CD4-positive, CD25-positive, alpha-beta regulatory T cell (primary cell): ENCODE measurements around the gene AMELX. TPM values are rescaled to one million over a fixed set of nuclear protein-coding genes. Genes with fewer than 3 reads are reported as not detected.

Experiments
- ATAC-seq, 2 donors: fragments of 150-1000 bp; cut with Tn5 transposase; one replicate each; pipeline ENCODE4 v1.10.0; 2021; ENCODE audit warnings: low read depth in 2 of 2, moderate number of reproducible peaks in 2 of 2, moderate library complexity in 1 of 2
- DNase-seq, 3 donors: peaks; one replicate each; pipeline versions ENCODE4 v3.0.0 to v3.0.0-alpha.2; 2012 to 2022; ENCODE audit warnings: mixed read lengths in 1 of 3
- H3K27ac ChIP-seq: one replicate; pipeline ENCODE4 v1.7.0; 2013; ENCODE audit warnings: mild to moderate bottlenecking, low read length; ENCODE audit not compliant: insufficient read depth, poor library complexity, severe bottlenecking
- H3K27me3 ChIP-seq: one replicate; pipeline ENCODE4 v1.7.0; 2013; ENCODE audit warnings: low read length; ENCODE audit not compliant: control insufficient read depth, insufficient read depth
- H3K36me3 ChIP-seq: one replicate; pipeline ENCODE4 v1.7.0; 2013; ENCODE audit warnings: mild to moderate bottlenecking, low read length, moderate library complexity; ENCODE audit not compliant: control insufficient read depth, insufficient read depth
- H3K4me1 ChIP-seq: 2 replicates; pipeline ENCODE4 v1.7.0; 2013; ENCODE audit warnings: mild to moderate bottlenecking, low read length; ENCODE audit not compliant: insufficient read depth, control insufficient read depth, poor library complexity, severe bottlenecking
- H3K4me3 ChIP-seq: one replicate; pipeline ENCODE4 v1.7.0; 2013; ENCODE audit warnings: low read depth, mild to moderate bottlenecking, low read length, moderate library complexity
- H3K9me3 ChIP-seq, 2 experiments: 1 replicate in 1 of 2; 2 replicates in 1 of 2; pipeline ENCODE4 v1.7.0; 2013; ENCODE audit warnings: low read length in 2 of 2, mild to moderate bottlenecking in 1 of 2, moderate library complexity in 1 of 2; ENCODE audit not compliant: control insufficient read depth in 2 of 2
- H3K27ac Mint-ChIP-seq, 3 donors: one replicate each; pipeline ENCODE4 v1.8.0; 2020 to 2022; ENCODE audit warnings: mild to moderate bottlenecking in 3 of 3, mixed read lengths in 3 of 3, moderate library complexity in 2 of 3
- H3K27me3 Mint-ChIP-seq: one replicate; pipeline ENCODE4 v1.8.0; 2022; ENCODE audit warnings: mild to moderate bottlenecking, mixed read lengths
- H3K36me3 Mint-ChIP-seq: one replicate; pipeline ENCODE4 v1.8.0; 2020; ENCODE audit warnings: mixed read lengths
- H3K4me1 Mint-ChIP-seq, 4 donors: one replicate each; pipeline ENCODE4 v1.8.0; 2020 to 2022; ENCODE audit warnings: mixed read lengths in 4 of 4, mild to moderate bottlenecking in 1 of 4
- H3K4me3 Mint-ChIP-seq, 4 donors: one replicate each; pipeline ENCODE4 v1.8.0; 2020 to 2022; ENCODE audit warnings: mild to moderate bottlenecking in 4 of 4, mixed read lengths in 4 of 4, moderate library complexity in 3 of 4
- H3K9me3 Mint-ChIP-seq, 7 donors: one replicate each; pipeline ENCODE4 v1.8.0; 2020 to 2022; ENCODE audit warnings: mixed read lengths in 7 of 7, mild to moderate bottlenecking in 3 of 7, moderate library complexity in 2 of 7
- polyA plus RNA-seq, 4 donors: library from polyadenylated mRNA; unstranded; fragments of 300-500 nt; fragmentation: Illumina TruSeq; gene quantifications; one replicate each; pipeline ENCODE4 v1.2.3, GENCODE V29; 2021
- total RNA-seq: library from RNA; stranded (reverse); gene quantifications from one replicate; pipeline ENCODE4 v1.2.3, GENCODE V29; 2022

AMELX gene
- total and polyA plus RNA-seq, 5 donors from 2014 or later: not detected

DNA sequence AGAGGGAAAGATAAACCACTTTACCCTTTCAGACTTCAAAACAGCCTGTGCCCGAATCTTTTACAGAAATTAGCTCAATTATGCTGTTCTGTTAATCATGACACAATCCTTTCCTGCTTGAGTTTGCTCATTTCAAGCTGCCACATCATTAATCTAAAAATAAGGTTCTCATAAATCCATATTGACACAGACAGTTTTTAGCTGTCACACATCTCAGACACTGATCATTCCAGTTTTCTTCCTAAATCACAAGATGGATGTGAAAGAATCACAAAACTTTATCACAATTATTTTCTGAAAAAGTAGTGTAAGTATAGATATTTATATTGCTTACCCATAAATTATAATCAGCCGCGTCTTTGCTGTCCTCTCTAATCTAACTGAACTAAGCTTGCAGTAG is 27.9 kb upstream of the AMELX start:
- ATAC-seq (no peak), DNase-seq (no peak)
- H3K4me3 ChIP-seq: no peak overlapping the region
- H3K9me3 ChIP-seq: no peaks in the 10 kb centered on the region
- H3K36me3 ChIP-seq: no peaks in the 10 kb centered on the region
- H3K4me3 Mint-ChIP-seq: no peak overlapping the region
- H3K36me3 Mint-ChIP-seq: no peaks in the 10 kb centered on the region
- no peaks in the 10 kb centered on the region for H3K27me3 Mint-ChIP-seq
- H3K9me3 Mint-ChIP-seq: peaks cover 0 to 4% (median 0%) of the 10 kb centered on the region in 7 donors
- no peak overlapping the region for H3K27ac Mint-ChIP-seq
- no peaks in the 10 kb centered on the region for H3K4me1 ChIP-seq
- no peaks in the 10 kb centered on the region for H3K4me1 Mint-ChIP-seq
- H3K27me3 ChIP-seq: no peaks in the 10 kb centered on the region
- no peak overlapping the region for H3K27ac ChIP-seq

GRCh38 chrX:11266573-11267003 is 26.6 kb upstream of the AMELX start:
- peaks cover 0 to 2% (median 0%) of the 10 kb centered on the region in 7 donors for H3K9me3 Mint-ChIP-seq
- no peak overlapping the region for H3K27ac ChIP-seq
- H3K36me3 ChIP-seq: no peaks in the 10 kb centered on the region
- H3K27ac Mint-ChIP-seq: no peak overlapping the region
- H3K9me3 ChIP-seq: no peaks in the 10 kb centered on the region
- H3K4me1 Mint-ChIP-seq: no peaks in the 10 kb centered on the region
- DNase-seq (no peak), ATAC-seq (no peak)
- H3K27me3 Mint-ChIP-seq: no peaks in the 10 kb centered on the region
- H3K4me3 Mint-ChIP-seq: no peak overlapping the region
- H3K4me3 ChIP-seq: no peak overlapping the region
- H3K27me3 ChIP-seq: no peaks in the 10 kb centered on the region
- no peaks in the 10 kb centered on the region for H3K36me3 Mint-ChIP-seq
- H3K4me1 ChIP-seq: no peaks in the 10 kb centered on the region

DNA sequence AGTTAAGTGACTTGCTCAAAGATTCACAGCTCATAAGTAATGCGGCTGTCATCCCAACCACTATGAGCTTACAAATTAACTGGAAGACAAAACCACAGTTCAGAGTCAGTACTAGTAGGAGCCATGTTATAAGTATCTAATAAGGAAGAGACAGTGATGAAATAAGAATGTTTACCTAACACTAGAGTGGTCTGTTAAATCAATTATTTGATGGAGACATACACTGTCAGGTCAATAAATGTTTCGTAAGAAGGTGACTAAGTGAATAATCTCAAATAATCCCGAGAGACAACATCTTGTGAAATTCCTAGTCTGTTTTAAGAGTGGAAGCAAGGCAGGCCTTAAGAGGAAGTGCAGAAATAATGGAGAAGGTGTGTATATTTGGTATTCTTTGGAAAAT is 25.8 kb upstream of the AMELX start:
- Mint-ChIP-seq H3K4me1 (no peaks in the 10 kb centered on the region), H3K27me3 (no peaks in the 10 kb centered on the region), H3K4me3 (no peak overlapping the region), H3K9me3 (peaks cover 0 to 2% (median 0%) of the 10 kb centered on the region in 7 donors), H3K27ac (no peak overlapping the region), H3K36me3 (no peaks in the 10 kb centered on the region)
- Histone ChIP-seq H3K9me3 (no peaks in the 10 kb centered on the region), H3K4me3 (no peak overlapping the region), H3K27me3 (no peaks in the 10 kb centered on the region), H3K36me3 (no peaks in the 10 kb centered on the region), H3K4me1 (no peaks in the 10 kb centered on the region), H3K27ac (no peak overlapping the region)
- DNase-seq (no peak), ATAC-seq (no peak)

DNA sequence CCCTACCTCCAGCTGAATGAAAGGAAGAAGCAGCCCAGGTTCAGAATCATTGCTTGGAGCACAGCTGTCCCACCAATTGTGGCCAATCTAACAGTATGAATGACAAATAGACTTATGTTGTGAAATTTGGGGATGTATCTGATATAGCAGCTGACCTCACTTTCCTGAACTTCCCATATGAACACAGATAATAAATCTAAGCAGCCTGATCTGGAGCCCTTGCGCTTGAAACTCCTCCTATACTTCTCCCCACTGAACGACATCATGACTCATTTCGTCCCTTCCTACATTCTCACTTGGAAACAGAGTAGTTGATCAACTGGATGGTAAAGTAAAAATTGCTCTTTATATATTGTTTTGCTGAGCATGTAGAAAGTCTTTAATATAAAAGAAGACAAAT is 24.2 kb upstream of the AMELX start:
- no peak for DNase-seq
- Histone ChIP-seq H3K9me3 (no peaks in the 10 kb centered on the region), H3K4me1 (no peaks in the 10 kb centered on the region), H3K27ac (no peak overlapping the region), H3K4me3 (no peak overlapping the region), H3K27me3 (no peaks in the 10 kb centered on the region), H3K36me3 (no peaks in the 10 kb centered on the region)
- Mint-ChIP-seq H3K9me3 (peaks cover 0 to 2% (median 0%) of the 10 kb centered on the region in 7 donors), H3K27me3 (no peaks in the 10 kb centered on the region), H3K4me1 (no peaks in the 10 kb centered on the region), H3K27ac (no peak overlapping the region), H3K36me3 (no peaks in the 10 kb centered on the region), H3K4me3 (no peak overlapping the region)
- ATAC-seq: no peak

DNA sequence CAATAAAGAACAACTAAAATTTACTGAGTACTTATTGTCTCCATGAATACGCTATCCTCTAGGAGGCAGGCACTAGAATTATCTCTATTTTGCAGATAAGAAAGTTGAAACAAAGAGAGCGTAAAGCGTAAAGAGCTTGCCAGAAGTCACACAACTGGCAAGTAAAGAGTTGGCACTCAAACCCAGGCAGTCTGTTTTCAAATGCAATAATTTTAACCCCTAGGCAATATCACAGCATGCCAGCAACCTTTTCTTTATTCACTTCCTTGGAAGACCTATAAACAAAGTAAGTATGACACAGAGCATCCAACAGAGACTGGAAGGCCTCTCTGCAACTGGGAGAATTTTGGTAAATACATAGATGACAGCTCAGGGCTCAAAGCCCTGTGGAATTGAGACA is 23.2 kb upstream of the AMELX start:
- Mint-ChIP-seq H3K4me1 (no peaks in the 10 kb centered on the region), H3K27me3 (no peaks in the 10 kb centered on the region), H3K9me3 (peaks cover 0 to 2% (median 0%) of the 10 kb centered on the region in 7 donors), H3K27ac (no peak overlapping the region), H3K4me3 (peak overlapping the region in 1 of 4 donors; percentile 7), H3K36me3 (no peaks in the 10 kb centered on the region)
- no peak overlapping the region for H3K27ac ChIP-seq
- no peaks in the 10 kb centered on the region for H3K27me3 ChIP-seq
- no peak overlapping the region for H3K4me3 ChIP-seq
- DNase-seq (no peak), ATAC-seq (no peak)
- H3K36me3 ChIP-seq: no peaks in the 10 kb centered on the region
- no peaks in the 10 kb centered on the region for H3K4me1 ChIP-seq
- H3K9me3 ChIP-seq: no peaks in the 10 kb centered on the region

GRCh38 chrX:11272290-11272689 is 20.9 kb upstream of the AMELX start:
- Histone ChIP-seq H3K4me1 (no peaks in the 10 kb centered on the region), H3K4me3 (no peak overlapping the region), H3K27ac (no peak overlapping the region), H3K9me3 (no peaks in the 10 kb centered on the region), H3K36me3 (no peaks in the 10 kb centered on the region), H3K27me3 (no peaks in the 10 kb centered on the region)
- Mint-ChIP-seq H3K36me3 (no peaks in the 10 kb centered on the region), H3K27ac (no peak overlapping the region), H3K27me3 (no peaks in the 10 kb centered on the region), H3K4me1 (no peaks in the 10 kb centered on the region), H3K9me3 (peaks cover 0 to 2% (median 0%) of the 10 kb centered on the region in 7 donors), H3K4me3 (no peak overlapping the region)
- no peak for DNase-seq
- no peak for ATAC-seq

- Mint-ChIP-seq H3K27me3 (no peaks in the 10 kb centered on the region), H3K27ac (no peak overlapping the region), H3K4me1 (no peaks in the 10 kb centered on the region), H3K4me3 (no peak overlapping the region), H3K36me3 (no peaks in the 10 kb centered on the region), H3K9me3 (peaks cover 0 to 2% (median 0%) of the 10 kb centered on the region in 7 donors)
- Histone ChIP-seq H3K4me1 (no peaks in the 10 kb centered on the region), H3K27me3 (no peaks in the 10 kb centered on the region), H3K27ac (no peak overlapping the region), H3K4me3 (no peak overlapping the region), H3K36me3 (no peaks in the 10 kb centered on the region), H3K9me3 (no peaks in the 10 kb centered on the region)
- DNase-seq (no peak), ATAC-seq (no peak)
Observed at GRCh38 chrX:11272863-11273262, 20.4 kb upstream of the AMELX start.

GRCh38 chrX:11273544-11273943 is 19.7 kb upstream of the AMELX start:
- Histone ChIP-seq H3K9me3 (no peaks in the 10 kb centered on the region), H3K4me1 (no peaks in the 10 kb centered on the region), H3K4me3 (no peak overlapping the region), H3K27me3 (no peaks in the 10 kb centered on the region), H3K27ac (no peak overlapping the region), H3K36me3 (no peaks in the 10 kb centered on the region)
- H3K27me3 Mint-ChIP-seq: no peaks in the 10 kb centered on the region
- H3K4me3 Mint-ChIP-seq: no peak overlapping the region
- ATAC-seq: no peak
- DNase-seq: no peak
- peaks cover 0 to 2% (median 0%) of the 10 kb centered on the region in 7 donors for H3K9me3 Mint-ChIP-seq
- H3K36me3 Mint-ChIP-seq: no peaks in the 10 kb centered on the region
- H3K27ac Mint-ChIP-seq: no peak overlapping the region
- no peaks in the 10 kb centered on the region for H3K4me1 Mint-ChIP-seq
